IMR-90 (cell line): Measurements from ENCODE around the gene PCDH12. TPM values are rescaled to one million over a fixed set of nuclear protein-coding genes. Genes with fewer than 3 reads are reported as not detected.

ENCODE experiments used
- ATAC-seq: fragments of 200-7000 bp; cut with Tn5 transposase; 2 replicates; pipeline ENCODE4 v1.9.1; 2020; ENCODE audit warnings: low read depth, mild to moderate bottlenecking, moderate library complexity
- BruUV-seq: library from RNA; stranded (reverse); fragments of 400-500 nt; replicated peaks from 2 replicates; lab custom pipeline; 2021; lab: Mats Ljungman, UMichigan
- CTCF ChIA-PET: fragments of 300-600 bp; formaldehyde crosslinking; extraction: SDS; loops from one replicate; lab custom pipeline; 2021; ENCODE audit warnings: antibody characterized with exemption; lab: Yijun Ruan, JAX
- POLR2A ChIA-PET: fragments of 300-600 bp; sonication (Branson Sonifier 250); formaldehyde crosslinking; loops from one replicate; lab custom pipeline; 2022; ENCODE audit warnings: antibody characterized with exemption; ENCODE audit not compliant: unreplicated experiment; lab: Charles Lee
- DNase-seq: peaks from one replicate; pipeline ENCODE4 v3.0.0; 2013
- H2AFZ ChIP-seq: replicated peaks from 2 replicates; pipeline ENCODE3; 2013; ENCODE audit warnings: low read length, mild to moderate bottlenecking; ENCODE audit not compliant: poor library complexity
- H2AK5ac ChIP-seq: 2 replicates; pipeline ENCODE4 v1.6.1; 2013; ENCODE audit warnings: low read depth, low read length, inconsistent platforms
- H2AK9ac ChIP-seq: replicated peaks from 2 replicates; pipeline ENCODE3; 2013; ENCODE audit warnings: mild to moderate bottlenecking, low read depth, low read length, moderate library complexity; ENCODE audit not compliant: poor library complexity
- H2BK120ac ChIP-seq: 2 replicates; pipeline ENCODE4 v1.6.1; 2013; ENCODE audit warnings: low read depth, low read length, inconsistent platforms
- H2BK15ac ChIP-seq: 3 replicates; pipeline ENCODE4 v1.6.1; 2013; ENCODE audit warnings: low read depth, low read length, inconsistent platforms
- H2BK20ac ChIP-seq: 2 replicates; pipeline ENCODE4 v1.6.1; 2013; ENCODE audit warnings: low read depth, mild to moderate bottlenecking, inconsistent platforms, low read length, moderate library complexity
- H2BK5ac ChIP-seq: 2 replicates; pipeline ENCODE4 v1.6.1; 2013; ENCODE audit warnings: mild to moderate bottlenecking, low read depth, low read length, inconsistent platforms; ENCODE audit not compliant: poor library complexity, severe bottlenecking
- H3K14ac ChIP-seq: replicated peaks from 2 replicates; pipeline ENCODE4 v1.6.1; 2013; ENCODE audit warnings: low read depth, low read length, inconsistent platforms
- H3K18ac ChIP-seq: 2 replicates; pipeline ENCODE4 v1.6.1; 2013; ENCODE audit warnings: low read depth, low read length, control low read depth
- H3K23ac ChIP-seq: 2 replicates; pipeline ENCODE4 v1.6.1; 2013; ENCODE audit warnings: low read depth, low read length, inconsistent platforms
- H3K27ac ChIP-seq: 2 replicates; pipeline ENCODE4 v1.5.1; 2013; ENCODE audit warnings: mild to moderate bottlenecking, control low read depth, low read length; ENCODE audit not compliant: insufficient read depth
- H3K27me3 ChIP-seq: 2 replicates; pipeline ENCODE4 v1.6.1; 2013; ENCODE audit warnings: low read length; ENCODE audit not compliant: control insufficient read depth, insufficient read depth
- H3K36me3 ChIP-seq: 2 replicates; pipeline ENCODE4 v1.6.1; 2013; ENCODE audit warnings: low read length, mixed read lengths; ENCODE audit not compliant: control insufficient read depth, insufficient read depth
- H3K4ac ChIP-seq: 2 replicates; pipeline ENCODE4 v1.6.1; 2013; ENCODE audit warnings: low read depth, low read length, inconsistent platforms
- H3K4me1 ChIP-seq: 2 replicates; pipeline ENCODE4 v1.6.1; 2013; ENCODE audit warnings: low read length, mixed read lengths; ENCODE audit not compliant: control insufficient read depth, insufficient read depth
- H3K4me2 ChIP-seq: 2 replicates; pipeline ENCODE4 v1.6.1; 2013; ENCODE audit warnings: low read depth, mild to moderate bottlenecking, control low read depth, low read length, moderate library complexity
- H3K4me3 ChIP-seq: 2 replicates; pipeline ENCODE4 v1.5.1; 2013; ENCODE audit warnings: low read depth, mild to moderate bottlenecking, control low read depth, low read length, moderate library complexity; ENCODE audit not compliant: insufficient read depth
- H3K56ac ChIP-seq: 2 replicates; pipeline ENCODE4 v1.6.1; 2013; ENCODE audit warnings: low read length, inconsistent platforms; ENCODE audit not compliant: insufficient read depth; ENCODE audit errors: extremely low read depth
- H3K79me1 ChIP-seq, 2 experiments: 2 replicates each; pipeline ENCODE4 v1.6.1; 2013; ENCODE audit warnings: low read length in 2 of 2, inconsistent platforms in 1 of 2, low read depth in 1 of 2
- H3K9ac ChIP-seq: 2 replicates; pipeline ENCODE4 v1.6.1; 2013; ENCODE audit warnings: low read depth, low read length, control low read depth
- H3K9me1 ChIP-seq: 2 replicates; pipeline ENCODE4 v1.6.1; 2013; ENCODE audit warnings: low read length, inconsistent platforms; ENCODE audit not compliant: insufficient read depth
- H3K9me3 ChIP-seq: 2 replicates; pipeline ENCODE4 v1.6.1; 2013; ENCODE audit warnings: low read length; ENCODE audit not compliant: control insufficient read depth, insufficient read depth
- H4K20me1 ChIP-seq: 2 replicates; pipeline ENCODE4 v1.6.1; 2013; ENCODE audit warnings: low read length, inconsistent platforms; ENCODE audit not compliant: insufficient read depth
- H4K5ac ChIP-seq: 2 replicates; pipeline ENCODE4 v1.6.1; 2013; ENCODE audit warnings: mild to moderate bottlenecking, low read depth, low read length, control low read depth
- H4K8ac ChIP-seq, 2 experiments: 2 replicates each; pipeline ENCODE4 v1.6.1; 2013; ENCODE audit warnings: low read depth in 2 of 2, low read length in 2 of 2, control low read depth in 1 of 2, inconsistent platforms in 1 of 2
- H4K91ac ChIP-seq: 2 replicates; pipeline ENCODE4 v1.6.1; 2013; ENCODE audit warnings: low read depth, low read length, inconsistent platforms; ENCODE audit not compliant: insufficient read depth
- CTCF ChIP-seq: conservative IDR thresholded peaks from 2 replicates; pipeline ENCODE4 v1.5.1; 2012; ENCODE audit warnings: mild to moderate bottlenecking, low read depth, low read length, improper control_type of control experiment
- NFE2L2 ChIP-seq: fragments of 150-350 bp; IDR thresholded peaks from 2 replicates; pipeline ENCODE4 v1.6.1; 2016; ENCODE audit warnings: low read depth, mild to moderate bottlenecking, low read length
- WGBS, 2 experiments: methylation state at CpG; one replicate each; pipeline versions ENCODE4 v1.1.5 to v1.1.7; 2013; ENCODE audit warnings: missing lambda C conversion rate in 2 of 2; ENCODE audit not compliant: insufficient read length in 1 of 2; ENCODE audit errors: extremely low coverage in 2 of 2; 5-methylcytosine and 5-hydroxymethylcytosine counted together
- dilution Hi-C: fragments of 300-500 bp; cut with HindIII; formaldehyde crosslinking; loops from one replicate; pipeline ENCODE4 v1.14.3; 2018; ENCODE audit warnings: low sequenced_read_pairs; ENCODE audit not compliant: unreplicated experiment
- in situ Hi-C: fragments of 300-500 bp; cut with MboI; formaldehyde crosslinking; loops from 3 replicates; pipeline ENCODE4 v1.14.3; 2019; ENCODE audit warnings: low sequenced_read_pairs, inconsistent platforms, mixed read lengths
- intact Hi-C: fragments of 100-400 bp; cut with micrococcal nuclease; formaldehyde crosslinking; loops from 2 replicates; pipeline ENCODE4 v1.10.0; 2022
- polyA plus RNA-seq, 3 experiments: library from polyadenylated mRNA; depleted of rRNA; stranded (reverse); fragments of >200 nt; gene quantifications; 2 replicates each; pipeline ENCODE4 v1.2.3, GENCODE V29; 2012; ENCODE audit warnings: low replicate concordance in 1 of 3
- total RNA-seq: library from RNA; depleted of rRNA; stranded (reverse); fragments of >200 nt; gene quantifications from 2 replicates; pipeline ENCODE4 v1.2.3, GENCODE V29; 2012

Gene PCDH12
- total and polyA plus RNA-seq, 2 of the 4 experiments (the other 2 are of a cell fraction), result 0.02 to 0.18 TPM

DNA sequence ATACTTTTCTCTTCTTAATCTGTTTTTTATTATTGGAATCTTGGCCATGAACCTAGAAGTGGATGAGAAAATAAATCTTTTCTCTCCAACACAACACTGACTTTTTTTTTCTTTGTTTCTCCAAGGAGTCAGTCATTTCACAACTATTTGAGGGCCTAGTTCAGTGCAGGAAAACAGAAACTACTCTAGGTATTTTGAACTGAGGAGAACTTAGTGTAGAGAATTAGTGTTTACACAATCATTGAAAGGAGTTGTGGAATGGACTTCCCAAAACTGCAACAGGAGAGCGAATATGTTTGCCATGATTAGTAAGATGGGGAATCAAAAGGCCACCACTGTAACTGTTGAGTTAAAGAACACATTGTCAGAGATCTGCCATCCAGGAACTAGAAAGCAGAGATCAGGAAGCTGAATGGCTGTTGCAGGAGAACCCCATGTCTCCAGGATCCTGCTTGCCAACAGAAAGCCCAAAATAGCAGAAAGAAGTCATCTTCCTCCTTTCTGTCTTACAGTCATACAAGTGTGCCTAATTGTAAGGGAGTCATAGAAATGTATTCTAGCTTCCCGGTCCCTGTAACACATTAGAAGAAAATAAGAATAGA is 59.5 kb downstream of the PCDH12 start:
- H3K23ac ChIP-seq, result no peak overlapping the region
- peaks cover 28% of the 10 kb centered on the region for H3K27me3 ChIP-seq
- ChIA-PET CTCF (no interaction called here), POLR2A (no interaction called here)
- no peak overlapping the region for H2BK20ac ChIP-seq
- TF ChIP-seq CTCF (no peak), NFE2L2 (no peak)
- no TSS peak for BruUV-seq
- H3K9ac ChIP-seq, result no peak overlapping the region
- no peak overlapping the region for H2AK5ac ChIP-seq
- H3K14ac ChIP-seq, result no peak overlapping the region
- no peaks in the 10 kb centered on the region for H3K4me1 ChIP-seq
- no peaks in the 10 kb centered on the region for H3K9me1 ChIP-seq
- H2BK15ac ChIP-seq, result no peak overlapping the region
- H2AK9ac ChIP-seq, result no peak overlapping the region
- no peak overlapping the region for H4K8ac ChIP-seq
- no peaks in the 10 kb centered on the region for H3K9me3 ChIP-seq
- H4K91ac ChIP-seq, result no peak overlapping the region
- no peak overlapping the region for H2BK5ac ChIP-seq
- H3K79me1 ChIP-seq, result no peaks in the 10 kb centered on the region
- no peak overlapping the region for H3K56ac ChIP-seq
- no peak overlapping the region for H3K4ac ChIP-seq
- intact Hi-C loops, result no loop called here
- H3K27ac ChIP-seq, result no peak overlapping the region
- DNase-seq (no peak), ATAC-seq (no peak)
- no peak overlapping the region for H3K4me3 ChIP-seq
- no peak overlapping the region for H3K18ac ChIP-seq
- H2AFZ ChIP-seq, result no peak overlapping the region
- no peak overlapping the region for H4K5ac ChIP-seq
- H4K20me1 ChIP-seq, result no peaks in the 10 kb centered on the region
- H3K36me3 ChIP-seq, result no peaks in the 10 kb centered on the region
- in situ Hi-C loops, result no loop called here
- H2BK120ac ChIP-seq, result no peak overlapping the region
- H3K4me2 ChIP-seq, result no peak overlapping the region
- dilution Hi-C loops, result no loop called here
- no CpG with 5 or more reads among the region's 2 CpGs for WGBS, 2 experiments
